HepG2 (cell line): ENCODE data around the gene ERMP1. TPM values are rescaled to one million over a fixed set of nuclear protein-coding genes. Genes with fewer than 3 reads are reported as not detected.

ENCODE experiments used
- BRF2 ChIP-seq: sonication (generic); formaldehyde crosslinking; IDR thresholded peaks from 2 replicates; pipeline ENCODE4 v1.8.1; 2022; ENCODE audit warnings: mild to moderate bottlenecking, missing genetic modification reagents
- GTF3A ChIP-seq: sonication (generic); formaldehyde crosslinking; conservative IDR thresholded peaks from 2 replicates; pipeline ENCODE4 v1.4.0; 2020; ENCODE audit warnings: mild to moderate bottlenecking, missing genetic modification reagents
- HDAC1 ChIP-seq: sonication (generic); formaldehyde crosslinking; IDR thresholded peaks from 2 replicates; pipeline ENCODE4 v1.5.1; 2020; ENCODE audit warnings: mild to moderate bottlenecking, missing genetic modification reagents
- IKZF5 ChIP-seq: IDR thresholded peaks from 2 replicates; pipeline ENCODE4 v1.6.1; 2018; ENCODE audit warnings: missing genetic modification reagents, mild to moderate bottlenecking, missing compliant biosample characterization
- KDM5A ChIP-seq: fragments of 200-600 bp; sonication (generic); IDR thresholded peaks from 2 replicates; pipeline ENCODE4 v1.7.0; 2018; ENCODE audit warnings: antibody characterized with exemption, mild to moderate bottlenecking, low read length, borderline replicate concordance
- MAZ ChIP-seq, 2 experiments: sonication (generic) in 1 of 2; formaldehyde crosslinking in 1 of 2; IDR thresholded peaks; 2 replicates each; pipeline versions ENCODE4 v1.5.0 to v1.6.1; 2012 to 2020; ENCODE audit warnings: low read depth in 2 of 2, mild to moderate bottlenecking in 2 of 2, borderline replicate concordance in 1 of 2, improper control_type of control experiment in 1 of 2, low read length in 1 of 2, missing genetic modification reagents in 1 of 2, moderate library complexity in 1 of 2
- MTA1 ChIP-seq: sonication (generic); formaldehyde crosslinking; IDR thresholded peaks from 2 replicates; pipeline ENCODE4 v1.4.0; 2020; ENCODE audit warnings: missing genetic modification reagents, mild to moderate bottlenecking, borderline replicate concordance
- MZF1 ChIP-seq: sonication (generic); formaldehyde crosslinking; IDR thresholded peaks from 2 replicates; pipeline ENCODE4 v1.8.1; 2023; ENCODE audit warnings: mild to moderate bottlenecking, missing genetic modification reagents, borderline replicate concordance
- NFATC3 ChIP-seq: sonication (generic); formaldehyde crosslinking; IDR thresholded peaks from 2 replicates; pipeline ENCODE4 v1.5.1; 2020; ENCODE audit warnings: mild to moderate bottlenecking, missing genetic modification reagents
- POLR2A ChIP-seq, 2 experiments: IDR thresholded peaks; 2 replicates each; pipeline ENCODE4 v1.6.1; 2011; ENCODE audit warnings: low read depth in 2 of 2, low read length in 2 of 2, mild to moderate bottlenecking in 1 of 2, moderate library complexity in 1 of 2; ENCODE audit not compliant: insufficient read depth in 1 of 2
- SMYD3 ChIP-seq: sonication (generic); formaldehyde crosslinking; IDR thresholded peaks from 2 replicates; pipeline ENCODE4 v1.8.1; 2023; ENCODE audit warnings: mild to moderate bottlenecking, missing genetic modification reagents
- TCF7L2 ChIP-seq: IDR thresholded peaks from 2 replicates; pipeline ENCODE4 v1.6.1; 2011; ENCODE audit warnings: mild to moderate bottlenecking, low read depth, low read length, moderate library complexity
- ZBTB33 ChIP-seq: sonication (generic); formaldehyde crosslinking; IDR thresholded peaks from 2 replicates; pipeline ENCODE4 v1.4.0; 2020; ENCODE audit warnings: missing genetic modification reagents
- ZNF225 ChIP-seq: sonication (generic); formaldehyde crosslinking; IDR thresholded peaks from 2 replicates; pipeline ENCODE4 v1.4.0; 2020; ENCODE audit warnings: mild to moderate bottlenecking, missing genetic modification reagents
- ZNF441 ChIP-seq: sonication (generic); formaldehyde crosslinking; IDR thresholded peaks from 2 replicates; pipeline ENCODE4 v1.7.0; 2021; ENCODE audit warnings: missing genetic modification reagents, borderline replicate concordance
- ZNF639 ChIP-seq: conservative IDR thresholded peaks from 2 replicates; pipeline ENCODE4 v1.6.1; 2018; ENCODE audit warnings: missing genetic modification reagents
- ZNF761 ChIP-seq: sonication (generic); formaldehyde crosslinking; conservative IDR thresholded peaks from 2 replicates; pipeline ENCODE4 v1.4.0; 2020; ENCODE audit warnings: mild to moderate bottlenecking, missing genetic modification reagents
- ZNF775 ChIP-seq: sonication (generic); formaldehyde crosslinking; IDR thresholded peaks from 2 replicates; pipeline ENCODE4 v1.4.0; 2020; ENCODE audit warnings: missing genetic modification reagents, mild to moderate bottlenecking, moderate library complexity, borderline replicate concordance
- ZNF790 ChIP-seq: sonication (generic); formaldehyde crosslinking; IDR thresholded peaks from 2 replicates; pipeline ENCODE4 v1.8.0; 2022; ENCODE audit warnings: missing genetic modification reagents, mild to moderate bottlenecking, borderline replicate concordance
- ZNF792 ChIP-seq: IDR thresholded peaks from 2 replicates; pipeline ENCODE4 v1.6.1; 2016
- ZSCAN9 ChIP-seq: IDR thresholded peaks from 2 replicates; pipeline ENCODE4 v1.6.1; 2016; ENCODE audit warnings: borderline replicate concordance
- polyA plus RNA-seq, 8 experiments: library from polyadenylated mRNA; depleted of rRNA in 3 of 8; stranded (reverse) in 7 of 8; unstranded in 1 of 8; fragments of >200 nt; fragmentation: Illumina TruSeq in 4 of 8; extraction: Trizol in 4 of 8; gene quantifications; 2 replicates each; pipeline versions ENCODE4 v1.2.1 to v1.2.3, GENCODE V29; 2011 to 2016; ENCODE audit warnings: low read depth in 4 of 8, missing spikeins in 1 of 8, mixed read lengths in 1 of 8; ENCODE audit not compliant: insufficient read depth in 1 of 8
- total RNA-seq, 5 experiments: library from RNA; depleted of rRNA; stranded (reverse); fragments of >200 nt; fragmentation: Illumina TruSeq; extraction: Trizol; gene quantifications; 2 replicates each; pipeline ENCODE4 v1.2.3, GENCODE V29; 2016; ENCODE audit warnings: low read depth in 1 of 5

Gene ERMP1
- total and polyA plus RNA-seq, 2 of the 13 experiments (the other 11 are each of a cell fraction or from before 2014, with no cell fraction given), result 40.9 to 65.4 TPM

- TF ChIP-seq MAZ (IDR thresholded peaks at IDR 0.05; ENCODE audit: borderline replicate concordance, low read depth, low read length) (peak; percentile 11; the same call in 1 of the 2 replicates), MAZ (CRISPR knock-in tag; IDR thresholded peaks at IDR 0.05; ENCODE audit: low read depth) (peak; percentile 89), ZNF792 (CRISPR knock-in tag) (peak; percentile 73; the same call in 1 of the 2 replicates), ZNF775 (CRISPR knock-in tag) (no peak), GTF3A (CRISPR knock-in tag) (no peak), MTA1 (no peak), TCF7L2 (no peak), HDAC1 (CRISPR knock-in tag) (peak; percentile 79), MZF1 (CRISPR knock-in tag) (no peak), ZNF225 (CRISPR knock-in tag) (no peak), ZNF761 (CRISPR knock-in tag) (no peak), ZSCAN9 (0 out of 2 replicates have a peak, but pooled peaks have one; percentile 35), ZNF790 (CRISPR knock-in tag) (no peak), POLR2A (IDR thresholded peaks at IDR 0.05; ENCODE audit: insufficient read depth in 1 of 2, low read depth in 2 of 2, low read length in 2 of 2) (peak; percentile 74 to 77), ZNF441 (no peak), BRF2 (CRISPR knock-in tag) (peak; percentile 80; the same call in 1 of the 2 replicates), ZBTB33 (CRISPR knock-in tag) (peak; percentile 62; the same call in 1 of the 2 replicates), SMYD3 (peak; percentile 24; the same call in 1 of the 2 replicates), ZNF639 (no peak), IKZF5 (CRISPR knock-in tag) (no peak), KDM5A (no peak; the same call in 1 of the 2 replicates), NFATC3 (CRISPR knock-in tag) (no peak)
Measured at GRCh38 chr9:5832538-5833529, at the start of gene ERMP1 (continued).
